COLO668 (cell line): ENCODE results near the gene SRGAP3.

Experiments used
- DNase-seq: peaks from one replicate; lab custom pipeline; 2025; ENCODE audit not compliant: unreplicated experiment; lab: John Stamatoyannopoulos, UW

Gene SRGAP3

GRCh38 chr3:9204253-9204992 is 45.0 kb downstream of the SRGAP3 start:
- no peak for DNase-seq

GRCh38 chr3:9203317-9203716 is 46.1 kb downstream of the SRGAP3 start:
- DNase-seq = no peak

- DNase-seq = no peak
Observed at GRCh38 chr3:9202546-9202945, 46.9 kb downstream of the SRGAP3 start.

GRCh38 chr3:9201955-9202354 is 47.5 kb downstream of the SRGAP3 start:
- no peak for DNase-seq

GRCh38 chr3:9201266-9201665 is 48.2 kb downstream of the SRGAP3 start:
- no peak for DNase-seq

- no peak for DNase-seq
Observed at GRCh38 chr3:9199775-9200174, 49.7 kb downstream of the SRGAP3 start.

GRCh38 chr3:9198899-9199335 is 50.5 kb downstream of the SRGAP3 start:
- no peak for DNase-seq

- DNase-seq = no peak
Observed at GRCh38 chr3:9198261-9198660, 51.2 kb downstream of the SRGAP3 start.

- DNase-seq = no peak
Observed at GRCh38 chr3:9196020-9196419, 53.4 kb downstream of the SRGAP3 start.

GRCh38 chr3:9195390-9195789 is 54.1 kb downstream of the SRGAP3 start:
- DNase-seq = no peak

GRCh38 chr3:9194509-9195184 is 54.8 kb downstream of the SRGAP3 start:
- DNase-seq = peak; percentile 78

- DNase-seq = no peak
Observed at GRCh38 chr3:9193633-9194195, 55.7 kb downstream of the SRGAP3 start.

- DNase-seq = no peak
Observed at GRCh38 chr3:9193211-9193610, 56.2 kb downstream of the SRGAP3 start.

- no peak for DNase-seq
Observed at GRCh38 chr3:9192248-9193025, 57.0 kb downstream of the SRGAP3 start.

GRCh38 chr3:9190276-9190675 is 59.2 kb downstream of the SRGAP3 start:
- no peak for DNase-seq

GRCh38 chr3:9188583-9188982 is 60.9 kb downstream of the SRGAP3 start:
- DNase-seq = no peak

GRCh38 chr3:9185701-9186100 is 63.7 kb downstream of the SRGAP3 start:
- no peak for DNase-seq

- DNase-seq = no peak
Observed at GRCh38 chr3:9185046-9185445, 64.4 kb downstream of the SRGAP3 start.

GRCh38 chr3:9184461-9184835 is 65.0 kb downstream of the SRGAP3 start:
- DNase-seq = no peak

- no peak for DNase-seq
Observed at GRCh38 chr3:9183811-9184460, 65.5 kb downstream of the SRGAP3 start.

GRCh38 chr3:9183011-9183410 is 66.4 kb downstream of the SRGAP3 start:
- DNase-seq = no peak
